HG03097 (cell line): ENCODE measurements around the gene ARHGAP8.
"Not testable (repeated sequence)": the region's sequence is repeated elsewhere in the genome, so short reads cannot be mapped to it uniquely, and the experiment has no call there.

Experiments used
- ATAC-seq: cut with Tn5 transposase; IDR thresholded peaks from one replicate; pipeline ENCODE4 v1.9.1; 2021; ENCODE audit not compliant: unreplicated experiment, low FRiP score

Gene ARHGAP8

GRCh38 chr22:44901301-44901700, 148.9 kb downstream of the ARHGAP8 start:
- no peak for ATAC-seq

- not testable (repeated sequence) for ATAC-seq
Measured at GRCh38 chr22:44903164-44903563, 150.8 kb downstream of the ARHGAP8 start.

- not testable (repeated sequence) for ATAC-seq
Measured at GRCh38 chr22:44904492-44905152, 152.2 kb downstream of the ARHGAP8 start.

DNA sequence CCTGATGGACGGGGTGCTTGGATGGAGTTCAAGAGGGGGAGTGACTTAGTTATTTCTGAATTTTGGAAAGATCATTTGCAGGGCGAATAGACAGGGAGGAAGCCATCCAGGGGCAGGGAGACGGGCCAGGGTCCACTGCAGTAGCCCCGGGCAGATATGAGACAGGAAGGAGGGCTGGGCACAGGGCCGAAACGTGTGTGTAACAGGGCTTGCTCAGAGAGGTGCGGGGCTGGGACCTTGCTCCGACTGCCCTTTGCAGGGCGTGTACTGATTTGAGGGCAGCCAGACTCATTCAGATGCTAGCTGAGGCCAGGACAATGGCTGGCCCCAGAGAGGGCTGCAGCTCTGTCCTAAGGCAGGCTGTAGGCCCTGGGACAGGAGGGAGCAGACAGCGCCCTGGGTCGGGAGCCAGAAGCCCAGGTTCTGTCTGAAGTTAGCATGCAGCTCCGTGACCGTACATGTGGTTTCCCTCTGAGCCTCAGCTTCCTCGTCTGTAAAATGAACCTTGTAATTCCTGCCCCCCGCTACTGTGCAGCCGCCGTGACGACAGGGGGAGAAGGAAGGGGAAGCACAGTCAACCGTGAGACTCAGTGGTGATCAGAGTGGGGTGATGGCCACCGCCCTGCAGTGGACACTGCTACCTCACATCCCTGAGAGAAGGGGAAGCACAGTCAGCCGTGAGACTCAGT, 154.0 kb downstream of the ARHGAP8 start:
- no peak for ATAC-seq

DNA sequence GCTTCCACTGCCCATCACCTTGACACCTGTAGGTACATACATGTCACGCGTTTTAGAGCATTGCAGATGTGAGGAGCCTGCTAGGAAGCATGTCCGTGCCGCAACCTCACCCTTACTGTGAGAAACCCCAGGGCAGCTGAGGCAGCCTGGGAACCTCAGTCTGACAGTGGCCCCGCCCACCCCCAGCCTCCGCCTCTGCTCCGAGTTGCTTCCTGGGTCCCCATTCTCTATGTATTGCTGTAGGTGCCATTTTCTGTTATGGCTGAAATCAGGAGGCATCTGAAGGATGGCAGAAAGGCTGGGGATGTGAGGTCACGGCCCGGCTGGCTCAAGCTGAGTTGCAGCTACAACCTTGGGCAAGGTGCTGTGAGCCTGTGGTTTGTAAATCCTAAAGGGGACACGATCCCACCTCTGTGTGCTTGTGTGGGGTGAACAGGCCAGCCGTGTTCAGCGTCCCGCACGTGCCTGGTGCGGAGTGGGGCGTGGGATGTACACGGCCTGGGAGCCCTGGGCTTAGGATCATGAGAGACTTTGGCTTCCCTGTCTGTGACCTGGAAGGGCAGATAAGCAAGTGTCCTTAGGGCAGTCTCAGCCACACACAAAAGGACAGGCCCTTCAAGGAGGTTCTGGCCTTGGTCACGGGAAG, 154.7 kb downstream of the ARHGAP8 start:
- ATAC-seq: no peak

GRCh38 chr22:44907765-44908737, 155.7 kb downstream of the ARHGAP8 start:
- no peak for ATAC-seq

DNA sequence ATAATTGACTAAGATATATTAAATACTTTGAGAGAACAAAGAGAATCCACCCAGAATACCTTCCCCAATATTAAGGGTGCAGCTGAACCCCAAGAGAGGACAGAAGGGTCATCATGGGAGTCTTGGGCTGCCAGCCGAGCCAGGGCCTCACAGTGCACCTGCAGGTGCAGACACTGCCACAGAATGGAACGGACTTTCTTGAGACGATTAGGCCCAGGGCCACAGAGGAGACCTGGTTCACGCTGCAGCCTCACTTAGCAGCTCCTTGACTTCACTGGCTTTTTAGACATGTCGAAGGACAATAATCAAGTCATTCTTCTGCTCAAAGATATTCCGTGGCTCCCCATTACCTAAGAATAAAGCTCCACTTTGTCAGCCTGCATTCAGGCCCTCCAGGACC, 156.9 kb downstream of the ARHGAP8 start:
- ATAC-seq: no peak
